Stomach (tissue), 4 donors: ENCODE data around the gene PRICKLE2.

Source experiments
- CTCF ChIP-seq, 7 experiments: fragments of 450-650 bp in 4 of 7; fragments of 200-600 bp in 3 of 7; sonication (generic) in 3 of 7; IDR thresholded peaks; one replicate each; pipeline ENCODE4 v1.5.1; 2016 to 2019; ENCODE audit warnings: antibody characterized with exemption in 7 of 7, control low read depth in 2 of 7, mild to moderate bottlenecking in 1 of 7
- EP300 ChIP-seq: sonication (generic); formaldehyde crosslinking; IDR thresholded peaks from one replicate; pipeline ENCODE4 v1.6.1; 2017; ENCODE audit warnings: antibody characterized with exemption
- POLR2A ChIP-seq, 4 donors: fragments of 450-650 bp; IDR thresholded peaks; one replicate each; pipeline ENCODE4 v1.6.1; 2016; ENCODE audit warnings: antibody characterized with exemption in 4 of 4, control low read depth in 2 of 4, mild to moderate bottlenecking in 1 of 4, moderate library complexity in 1 of 4

- no peak for TF ChIP-seq POLR2A (IDR thresholded peaks at IDR 0.05)
- no peak for TF ChIP-seq CTCF (IDR thresholded peaks at IDR 0.05)
- no peak for TF ChIP-seq EP300
Observed at GRCh38 chr3:64094713-64095079, 130.6 kb downstream of the PRICKLE2 start.
